M059J (cell line): ENCODE data around the gene ITGB5. TPM values are rescaled to one million over a fixed set of nuclear protein-coding genes. Genes with fewer than 3 reads are reported as not detected.
"Not testable (repeated sequence)": the region's sequence is repeated elsewhere in the genome, so short reads cannot be mapped to it uniquely, and the experiment has no call there.

Source experiments
- DNase-seq: peaks from one replicate; pipeline ENCODE4 v3.0.0-alpha.2; 2012; ENCODE audit warnings: low read depth
- total RNA-seq: library from RNA; depleted of rRNA; stranded (reverse); fragments of >200 nt; shearing (Covaris generic); gene quantifications from 2 replicates; pipeline ENCODE4 v1.2.3, GENCODE V29; 2014

Gene ITGB5
- total RNA-seq, 1 experiment from 2014 or later = 224 TPM

DNA sequence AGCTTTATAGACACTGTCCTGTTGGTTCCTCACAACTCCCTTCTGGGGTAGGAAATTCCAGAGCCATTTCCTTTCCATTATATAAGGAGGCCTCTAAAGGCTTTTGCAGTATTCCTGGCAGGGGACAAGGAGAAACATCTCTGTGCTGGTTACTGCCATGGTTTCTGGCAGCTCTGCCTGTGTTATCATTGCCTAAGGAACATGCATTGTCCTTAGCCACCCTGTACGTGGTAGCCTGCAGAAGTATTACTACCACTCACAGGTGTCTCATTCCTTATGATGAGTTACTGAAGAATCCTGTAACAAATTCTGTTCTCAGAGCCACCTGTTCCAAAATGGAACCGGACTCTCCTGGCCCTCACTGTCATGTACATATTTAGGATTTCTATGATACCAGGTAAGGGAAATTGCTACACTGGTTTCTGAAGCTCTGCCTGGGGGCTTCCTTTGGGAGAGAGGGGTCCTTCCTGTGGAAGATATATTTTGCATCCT is 98.9 kb downstream of the ITGB5 start:
- no peak for DNase-seq

DNA sequence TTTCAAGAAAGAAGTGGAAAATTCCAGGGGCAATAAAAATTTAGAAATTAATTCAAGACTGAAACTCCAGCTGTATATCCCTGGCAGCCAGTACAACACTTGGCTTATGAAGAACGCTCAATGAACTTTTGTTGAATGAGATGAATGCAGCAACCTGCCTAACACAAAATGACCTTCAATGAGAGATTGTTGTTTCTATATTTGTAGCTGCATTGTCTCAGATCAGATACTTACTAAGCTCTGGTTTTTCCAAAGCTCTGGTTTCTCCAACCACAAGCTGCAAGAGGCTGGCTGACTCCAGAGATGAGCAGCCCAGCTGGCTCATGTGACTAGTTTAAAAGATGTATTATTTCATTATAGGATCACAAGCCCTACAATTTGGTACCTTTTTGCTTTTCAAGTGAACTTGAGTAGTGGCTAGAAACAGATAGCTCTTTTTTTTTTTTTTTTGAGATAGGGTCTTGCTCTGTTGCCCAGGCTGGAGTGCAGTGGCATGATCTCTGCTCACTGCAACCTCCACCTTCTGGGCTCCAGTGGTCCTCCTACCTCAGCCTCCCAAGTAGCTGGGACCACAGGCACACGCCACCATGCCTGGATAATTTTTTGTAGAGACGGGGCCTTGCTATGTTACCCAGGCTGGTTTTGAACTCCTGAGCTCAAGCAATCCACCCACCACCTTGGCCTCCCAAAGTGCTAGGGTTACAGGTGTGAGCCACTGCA is 99.5 kb downstream of the ITGB5 start:
- DNase-seq = peak; percentile 46

DNA sequence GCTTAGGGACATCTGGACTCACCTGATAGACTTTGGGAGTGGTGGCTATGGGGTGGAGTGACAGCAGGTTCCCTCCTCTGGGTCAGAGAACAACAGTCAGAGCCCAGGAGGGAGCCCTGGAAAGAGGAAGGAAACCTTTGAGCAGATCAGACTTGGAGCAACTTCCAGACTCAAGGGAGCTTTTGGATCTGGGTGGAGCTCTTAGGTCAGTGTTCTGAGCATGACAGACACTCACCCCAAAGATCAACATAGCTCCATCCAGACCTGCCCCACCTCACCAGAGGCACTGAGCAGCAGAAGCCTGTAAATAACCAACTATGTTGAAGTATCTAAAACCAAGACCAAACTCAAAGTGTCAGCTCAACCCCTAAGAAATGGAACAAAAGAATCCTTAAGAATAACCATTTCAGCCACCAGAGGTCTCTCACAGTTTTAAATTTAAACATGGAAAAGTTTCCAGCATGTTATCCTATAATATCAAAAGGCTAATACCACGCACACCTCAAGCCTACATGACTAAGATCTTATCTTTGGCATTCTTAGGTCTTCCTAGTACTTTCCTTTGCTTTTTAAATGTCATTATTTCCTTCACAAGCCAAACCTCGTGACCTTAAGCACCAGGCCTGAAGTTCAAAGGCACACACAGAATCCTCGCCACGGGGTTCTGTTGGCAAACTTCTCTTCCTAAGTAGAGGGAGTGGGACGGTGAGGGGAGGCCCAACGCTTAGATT is 100.5 kb downstream of the ITGB5 start:
- DNase-seq = peak; percentile 66

DNA sequence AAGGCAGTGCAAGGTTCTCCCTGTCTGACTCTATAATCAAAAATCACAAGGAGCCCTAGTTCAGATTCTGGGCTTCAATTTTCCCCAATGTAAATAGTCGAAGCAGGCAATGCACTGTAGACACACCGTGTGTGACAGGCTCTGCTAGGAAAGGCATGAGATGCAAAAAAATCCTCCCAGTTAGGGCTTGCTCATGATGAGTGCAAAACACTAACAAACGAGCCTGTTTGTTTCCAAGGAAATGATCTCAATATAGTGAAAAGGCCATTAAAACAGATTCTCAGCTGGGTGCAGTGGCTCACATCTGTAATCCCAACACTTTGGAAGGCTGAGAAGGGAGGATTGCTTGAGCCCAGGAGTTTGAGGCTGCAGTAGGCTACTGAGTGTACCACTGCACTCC is 101.2 kb downstream of the ITGB5 start:
- no peak for DNase-seq

DNA sequence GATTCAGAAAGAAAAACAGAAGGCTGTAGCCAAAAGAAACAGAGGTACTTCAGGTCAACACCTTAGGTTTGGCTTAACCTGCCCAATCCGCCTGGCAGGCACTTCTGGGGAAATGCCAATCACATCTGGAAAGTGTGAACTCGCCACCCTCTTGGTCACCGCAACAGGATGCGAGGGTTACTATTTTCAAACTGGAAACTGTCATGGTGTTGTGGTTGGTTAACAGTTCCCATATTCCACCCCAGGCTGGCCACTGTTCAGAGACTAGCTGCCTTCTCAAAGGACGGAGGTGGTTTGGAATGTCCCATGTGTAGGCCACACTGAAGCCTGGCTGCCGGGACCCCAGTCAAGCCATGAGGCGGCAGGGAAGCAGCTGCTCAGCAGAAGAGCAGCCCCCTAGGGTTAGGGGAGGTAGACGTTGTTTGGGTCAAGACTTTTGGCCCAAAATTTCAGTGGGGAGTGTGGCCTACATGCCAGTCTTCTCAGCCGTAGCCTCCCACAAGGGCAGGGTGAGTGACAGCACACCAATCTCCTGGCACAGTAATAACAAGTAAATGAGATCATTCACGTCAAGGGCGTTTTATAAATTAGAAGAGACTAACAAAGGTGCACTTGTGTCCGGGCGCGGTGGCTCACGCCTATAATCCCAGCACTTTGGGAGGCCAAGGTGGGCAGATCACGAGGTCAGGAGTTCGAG is 102.3 kb downstream of the ITGB5 start:
- no peak for DNase-seq

DNA sequence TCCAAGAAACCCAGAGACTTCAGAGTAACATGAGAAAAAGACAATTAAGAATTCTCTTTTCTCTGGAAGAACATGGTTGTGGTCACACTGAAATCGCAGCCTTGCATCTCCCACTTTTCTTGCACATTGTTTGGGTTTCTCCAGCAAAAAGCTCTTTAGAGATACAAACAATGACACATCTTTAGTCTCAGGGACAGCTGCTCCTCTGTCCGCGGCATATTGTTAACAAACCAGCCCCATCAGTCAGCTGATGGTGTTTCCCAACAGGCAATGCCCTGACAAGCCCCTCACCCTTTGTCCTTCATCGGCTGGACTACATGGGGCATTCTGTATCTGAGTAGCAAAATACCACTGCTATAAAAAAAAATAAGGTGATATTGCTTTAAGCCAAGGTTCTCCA is 103.5 kb downstream of the ITGB5 start:
- peak; percentile 49 for DNase-seq

DNA sequence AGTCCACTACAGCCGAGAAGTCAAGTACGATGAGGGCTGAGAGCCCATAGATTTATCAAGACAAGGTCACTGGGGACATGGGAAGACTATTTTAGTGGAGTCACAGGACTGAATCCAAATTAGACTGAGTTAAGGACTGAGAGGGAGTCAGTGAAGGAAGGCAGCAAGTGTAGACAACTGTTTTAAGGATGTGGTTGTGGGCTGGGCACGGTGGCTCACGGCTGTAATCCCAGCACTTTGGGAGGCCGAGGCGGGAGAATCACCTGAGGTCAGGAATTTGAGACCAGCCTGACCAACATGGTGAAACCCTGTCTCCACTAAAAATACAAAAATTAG is 104.8 kb downstream of the ITGB5 start:
- not testable (repeated sequence) for DNase-seq

DNA sequence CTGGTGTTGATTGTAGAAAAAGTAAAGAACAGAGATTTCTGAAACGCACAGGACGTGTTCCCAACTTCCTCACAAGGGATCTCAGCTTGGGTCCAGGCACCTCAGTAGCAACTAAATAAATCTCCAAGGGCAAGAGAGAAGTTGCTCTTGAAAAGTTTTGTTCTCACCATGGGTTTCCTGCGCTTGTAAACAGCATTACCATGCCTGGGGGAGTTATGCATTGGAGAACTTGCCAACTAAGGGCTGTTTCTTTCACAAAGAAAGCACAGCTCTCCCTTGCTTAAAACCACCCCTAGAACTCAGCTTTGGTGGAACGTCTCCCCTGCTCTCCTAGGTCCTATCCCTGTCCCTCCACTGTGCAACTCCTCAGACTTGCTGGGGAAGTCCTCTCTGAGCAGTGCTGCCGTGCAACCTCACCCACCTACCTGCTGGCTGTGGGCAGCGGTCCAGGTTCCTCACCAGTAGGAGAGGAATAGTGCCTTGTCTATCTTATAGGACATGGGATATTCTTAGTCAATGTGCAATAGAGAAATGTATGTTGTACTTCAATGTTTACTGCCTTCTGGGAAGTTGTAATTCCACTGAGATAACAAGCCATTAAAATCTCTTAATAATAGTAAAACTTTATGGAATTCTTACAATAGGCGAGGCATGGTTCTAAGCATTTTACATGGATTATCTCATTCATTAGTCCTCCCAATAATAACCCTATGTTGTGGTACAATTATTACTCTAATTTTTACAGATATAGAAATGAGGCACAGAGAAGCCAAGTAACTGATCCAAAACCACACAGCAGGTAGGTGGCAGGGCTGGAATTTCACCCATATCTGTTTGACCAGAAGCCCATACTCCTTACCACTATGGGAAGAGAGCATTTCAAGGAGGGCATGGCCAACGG is 105.4 kb downstream of the ITGB5 start:
- DNase-seq = no peak

DNA sequence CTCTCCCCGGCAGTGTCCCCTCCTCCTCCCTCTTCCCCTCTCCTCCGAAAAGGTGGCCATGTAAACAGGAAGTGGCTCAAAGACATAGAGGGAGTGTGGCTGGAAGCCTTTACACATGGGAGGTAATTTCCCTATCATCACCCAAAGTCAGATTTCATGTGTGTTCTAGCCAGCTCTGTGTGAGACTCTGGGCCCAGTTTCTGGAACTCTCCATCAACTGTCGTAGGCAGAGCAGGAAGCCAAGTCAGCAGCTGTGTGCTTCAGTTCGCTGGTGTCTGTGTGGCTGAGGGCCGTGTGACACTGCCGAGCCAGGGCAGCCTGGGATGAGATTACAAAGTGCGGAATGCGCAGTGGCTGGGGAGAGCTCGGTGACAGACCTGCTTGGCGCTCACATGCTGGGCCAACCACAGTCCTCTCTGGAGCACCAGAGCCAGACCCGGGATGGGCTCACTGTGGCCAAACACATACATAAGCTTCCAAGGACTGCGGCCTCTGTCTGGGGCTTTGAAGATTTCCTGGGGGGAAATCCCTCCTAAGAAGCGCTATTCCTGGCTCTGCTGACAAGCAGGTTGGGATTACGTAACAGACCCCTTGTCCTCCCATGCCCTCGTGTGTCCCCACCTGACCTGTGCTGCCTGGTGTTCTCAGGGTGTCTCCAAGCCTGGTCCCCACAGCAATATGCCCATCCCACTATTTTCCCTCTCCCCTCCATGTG is 106.2 kb downstream of the ITGB5 start:
- DNase-seq = peak; percentile 90

DNA sequence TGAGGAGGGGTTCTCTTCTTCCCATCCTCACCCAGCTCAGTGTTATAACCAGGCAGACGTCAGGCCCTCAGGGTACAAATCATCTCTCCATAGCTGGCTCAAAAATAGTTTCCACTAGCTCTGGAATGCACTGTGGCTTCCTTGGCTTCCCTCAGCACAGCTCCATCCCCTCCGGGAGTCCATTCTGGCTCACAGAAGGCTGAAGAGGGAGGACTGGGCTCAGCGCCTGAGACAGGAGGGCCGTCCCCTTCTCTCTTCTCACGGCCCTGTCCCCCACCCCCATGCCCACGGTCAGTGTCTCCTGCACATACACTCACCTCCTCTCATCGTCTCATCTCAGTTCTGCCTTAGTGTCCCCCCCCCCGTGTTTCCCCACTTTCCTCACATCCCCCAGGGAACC is 106.8 kb downstream of the ITGB5 start:
- DNase-seq = peak; percentile 99

DNA sequence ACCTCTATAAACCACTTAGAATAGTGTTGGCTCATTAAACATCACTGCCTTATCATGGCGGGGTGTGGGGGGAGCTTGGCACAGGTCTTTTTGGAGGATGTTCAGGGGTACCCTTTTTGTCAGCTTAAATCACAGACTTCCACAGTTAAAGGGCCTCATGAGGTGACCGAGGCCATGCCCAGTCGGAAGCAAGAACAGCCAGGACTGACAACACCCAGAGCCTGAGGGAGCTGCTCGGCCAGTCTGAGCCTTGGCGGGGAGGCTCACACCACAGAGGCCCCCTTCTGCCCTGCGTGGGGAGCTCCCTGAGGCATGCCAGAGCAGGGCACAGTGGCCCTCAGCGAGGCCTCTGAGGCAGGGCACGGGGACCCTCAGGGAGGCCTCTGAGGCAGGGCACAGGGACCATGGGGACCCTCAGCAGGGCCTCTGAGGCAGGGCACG is 107.4 kb downstream of the ITGB5 start:
- DNase-seq = peak; percentile 87

DNA sequence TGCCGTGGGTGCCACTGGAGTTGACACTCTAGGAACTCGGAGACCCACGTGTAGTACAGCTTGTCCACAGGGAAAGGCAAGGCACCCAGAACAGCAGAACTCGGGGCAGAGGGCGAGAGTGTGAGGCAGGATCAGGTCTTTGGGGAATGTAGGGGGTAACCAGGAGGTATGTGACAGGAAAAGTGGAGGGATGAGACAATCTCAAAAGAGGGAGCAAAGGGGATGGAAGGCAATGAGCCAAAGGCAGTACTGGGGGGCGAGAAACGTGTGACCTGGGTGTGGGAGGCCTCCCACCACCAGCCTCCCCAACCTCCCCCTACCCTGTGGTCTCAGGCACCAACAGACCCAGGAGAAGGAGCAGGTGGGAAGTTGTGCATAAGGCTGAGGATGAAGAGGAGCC is 108.0 kb downstream of the ITGB5 start:
- DNase-seq = no peak

DNA sequence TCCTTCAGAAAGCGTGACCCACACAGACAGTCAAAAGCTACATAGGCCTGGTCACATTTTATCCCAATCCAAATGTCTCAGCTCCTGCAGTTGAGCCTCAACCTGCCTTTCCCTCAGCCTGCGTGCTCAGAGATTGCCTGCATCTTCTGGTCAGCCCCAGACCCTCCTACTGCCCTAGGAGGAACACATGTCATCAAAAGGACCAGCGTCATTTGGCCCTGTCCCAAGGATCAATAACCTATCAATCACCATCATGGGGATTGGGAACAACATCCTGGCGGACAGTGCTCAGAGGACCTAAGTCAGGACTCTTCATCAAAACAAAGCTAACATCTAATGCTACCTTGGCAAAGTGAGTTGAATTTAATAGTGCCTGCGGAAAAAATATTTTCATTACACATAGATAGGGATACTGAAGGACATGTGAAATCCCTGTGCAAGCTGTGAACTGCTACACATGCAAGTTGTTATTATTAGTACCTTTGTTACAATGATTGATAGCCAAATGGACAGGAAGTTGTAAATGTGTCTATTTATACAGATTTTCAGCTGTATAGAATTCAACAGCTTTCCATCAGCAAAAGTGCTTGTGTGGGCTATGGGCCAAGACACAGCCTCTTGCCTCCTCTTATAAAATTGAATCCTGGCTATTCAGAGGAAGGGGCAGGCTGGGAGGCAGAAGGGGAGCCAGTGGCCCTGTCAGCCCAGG is 109.2 kb downstream of the ITGB5 start:
- DNase-seq = no peak

DNA sequence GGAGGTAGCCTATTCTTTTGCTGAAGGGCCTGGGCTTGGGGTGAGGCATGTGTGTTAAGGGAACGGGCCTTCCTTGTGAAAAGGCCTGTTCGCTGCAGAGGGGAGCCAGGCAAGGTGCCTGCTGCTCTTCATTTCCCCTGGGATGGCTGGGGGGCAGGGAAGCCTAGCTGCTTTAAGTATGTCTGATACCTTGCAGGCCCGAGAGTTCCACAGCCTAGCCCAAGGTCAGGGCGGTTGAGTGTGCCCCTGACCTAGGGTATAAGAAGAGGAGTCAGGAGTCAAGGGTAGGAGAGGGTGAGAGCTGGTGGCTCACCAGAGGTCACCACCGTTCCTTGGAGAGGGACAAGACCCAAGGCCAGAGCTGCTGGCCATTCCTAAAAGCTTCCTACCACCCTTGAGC is 110.3 kb downstream of the ITGB5 start:
- DNase-seq = no peak

DNA sequence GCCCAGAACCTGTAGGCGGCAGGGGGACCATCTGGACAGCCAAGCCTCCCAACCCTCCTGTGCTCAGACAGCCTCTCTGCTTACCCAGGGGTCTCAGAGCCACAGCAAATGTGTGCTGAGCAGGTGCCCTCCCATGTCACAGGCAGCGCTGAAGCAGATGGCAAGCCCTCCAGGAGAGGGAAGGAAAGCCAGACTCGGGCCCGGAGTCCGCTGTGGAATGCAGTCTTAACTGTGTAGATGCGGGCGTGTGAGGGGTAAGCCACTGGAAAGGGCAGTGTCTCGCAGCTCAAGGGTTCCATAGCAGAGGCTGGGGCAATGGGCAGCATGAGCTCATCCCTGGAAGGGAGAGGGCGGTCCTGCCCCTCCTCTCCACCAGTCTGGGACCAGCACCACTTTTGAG is 111.3 kb downstream of the ITGB5 start:
- DNase-seq = no peak

DNA sequence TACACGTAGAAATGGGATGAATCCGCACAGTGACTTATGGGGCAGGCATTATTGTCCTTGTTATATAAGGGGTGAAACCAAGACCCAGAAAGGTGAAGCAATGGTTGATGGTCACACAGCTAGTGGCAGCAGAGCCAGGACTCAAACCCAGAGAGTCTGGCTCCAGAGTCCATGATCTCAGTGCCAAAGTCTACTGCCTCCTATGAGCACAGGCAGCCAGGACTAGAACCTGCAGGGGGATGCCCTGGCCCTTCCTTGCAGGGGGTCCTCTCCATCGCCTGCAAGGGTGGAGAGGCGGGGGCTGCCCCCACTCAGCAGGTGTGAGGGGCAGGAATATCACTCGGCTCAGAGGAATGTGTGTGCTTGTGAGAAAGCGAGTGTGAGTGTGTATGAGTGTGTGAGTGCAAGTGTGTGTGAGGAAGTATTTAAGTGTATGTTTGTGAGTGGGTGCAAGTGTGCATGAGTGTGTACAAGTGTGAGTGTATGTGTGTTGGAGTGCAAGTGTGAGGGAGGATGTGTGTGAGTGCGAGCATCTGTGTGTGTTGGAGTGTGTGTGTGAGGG is 112.2 kb downstream of the ITGB5 start:
- no peak for DNase-seq

DNA sequence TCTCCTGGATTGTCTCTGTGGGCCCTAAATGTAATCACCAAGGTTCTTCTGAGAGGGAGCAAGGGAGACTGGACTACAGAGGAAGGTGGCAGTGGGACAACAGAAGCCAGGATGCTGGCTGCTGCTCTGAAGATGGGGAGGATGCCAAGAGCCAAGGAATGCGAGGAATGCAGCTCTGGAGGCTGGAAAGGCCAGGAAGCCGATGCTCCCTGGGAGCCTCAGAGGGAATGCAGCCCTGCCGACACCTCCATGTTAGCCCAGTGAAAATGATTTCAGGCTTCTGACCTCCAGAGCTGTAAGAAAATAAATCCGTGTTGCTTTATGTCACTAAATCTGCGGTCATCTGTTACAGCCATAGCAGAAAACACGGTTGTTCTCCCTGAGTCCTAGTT is 112.8 kb downstream of the ITGB5 start:
- DNase-seq = peak; percentile 92

DNA sequence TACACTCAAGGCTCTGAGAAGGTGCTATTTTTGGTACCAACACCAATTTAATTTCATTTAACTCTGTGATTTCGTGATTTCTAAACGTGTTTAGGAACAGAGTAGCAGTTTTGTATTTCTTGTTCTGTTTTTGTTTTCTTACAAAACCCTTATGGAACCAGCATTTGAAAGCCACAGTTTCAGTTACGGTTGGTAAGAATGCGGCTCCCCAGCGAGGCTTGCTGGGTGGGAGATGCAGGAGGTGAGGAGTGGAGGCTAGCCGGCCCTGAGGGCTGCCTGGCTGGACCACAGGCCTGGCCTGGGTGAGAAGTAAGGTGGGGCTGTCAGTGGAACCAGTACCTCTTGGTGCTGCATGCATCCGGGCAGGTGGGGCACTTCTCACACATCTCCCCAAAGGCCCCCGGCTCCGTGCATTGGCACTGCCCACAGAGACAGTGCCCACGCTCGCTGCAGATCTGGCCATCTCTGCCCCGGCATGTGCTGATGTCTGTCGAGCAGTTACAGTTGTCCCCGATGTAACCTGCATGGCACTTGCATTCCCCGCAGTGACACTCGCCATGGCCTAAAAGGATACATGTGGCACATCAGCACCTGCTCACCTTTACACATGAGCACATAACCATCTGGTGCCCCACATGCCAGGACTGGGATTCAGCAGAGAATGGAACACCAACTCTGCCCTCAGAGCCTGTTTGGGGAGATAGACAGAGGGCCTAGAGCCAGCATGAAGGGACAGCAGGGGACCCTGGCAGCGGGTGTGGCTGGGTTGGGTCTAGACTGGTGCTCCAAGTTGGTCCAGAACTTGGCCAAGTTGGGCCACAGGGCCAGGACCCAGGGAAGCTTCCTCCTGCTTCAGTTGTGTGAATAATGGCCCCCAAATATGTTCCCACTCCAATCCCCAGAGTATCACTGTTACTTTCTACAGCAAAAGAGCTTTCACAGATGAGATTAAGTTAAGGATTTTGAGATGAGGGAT is 113.5 kb downstream of the ITGB5 start:
- DNase-seq = no peak
